Measurements from ENCODE around the gene LRMDA.
"Not testable (repeated sequence)": the region's sequence is repeated elsewhere in the genome, so short reads cannot be mapped to it uniquely, and the experiment has no call there.

The LRMDA gene

GRCh38 chr10:76554478-76554877 is 1123.1 kb downstream of the LRMDA start:
- DNase-seq = no peak

GRCh38 chr10:76555067-76555670 is 1123.7 kb downstream of the LRMDA start:
- DNase-seq = no peak

GRCh38 chr10:76557366-76557765 is 1125.9 kb downstream of the LRMDA start:
- DNase-seq = no peak

GRCh38 chr10:76558586-76558985 is 1127.2 kb downstream of the LRMDA start:
- no peak for DNase-seq

GRCh38 chr10:76558996-76559891 is 1127.8 kb downstream of the LRMDA start:
- DNase-seq = no peak

- DNase-seq = no peak
Measured at GRCh38 chr10:76559892-76560220, 1128.4 kb downstream of the LRMDA start.

- no peak for DNase-seq
Measured at GRCh38 chr10:76560338-76560737, 1128.9 kb downstream of the LRMDA start.

GRCh38 chr10:76563286-76563685 is 1131.9 kb downstream of the LRMDA start:
- DNase-seq = no peak

- DNase-seq = no peak
Measured at GRCh38 chr10:76572021-76572420, 1140.6 kb downstream of the LRMDA start.

- no peak for DNase-seq
Measured at GRCh38 chr10:76576276-76576962, 1145.0 kb downstream of the LRMDA start.

GRCh38 chr10:76577455-76577854 is 1146.0 kb downstream of the LRMDA start:
- DNase-seq = no peak

GRCh38 chr10:76581506-76582256 is 1150.3 kb downstream of the LRMDA start:
- DNase-seq = no peak

GRCh38 chr10:76582531-76582930 is 1151.1 kb downstream of the LRMDA start:
- no peak for DNase-seq

GRCh38 chr10:76583711-76584161 is 1152.3 kb downstream of the LRMDA start:
- no peak for DNase-seq

- not testable (repeated sequence) for DNase-seq
Measured at GRCh38 chr10:76584466-76584865, 1153.0 kb downstream of the LRMDA start.

All from GOT3 (cell line).